Activated T-cell treated with anti-CD3 and anti-CD28 coated beads, Interleukin-2, amount 50 U/mL, for 1 hour (primary cell): Measurements from ENCODE around the gene CDH23.

Experiments
- DNase-seq: peaks from one replicate; pipeline ENCODE4 v3.0.0-alpha.2; 2020

The CDH23 gene

DNA sequence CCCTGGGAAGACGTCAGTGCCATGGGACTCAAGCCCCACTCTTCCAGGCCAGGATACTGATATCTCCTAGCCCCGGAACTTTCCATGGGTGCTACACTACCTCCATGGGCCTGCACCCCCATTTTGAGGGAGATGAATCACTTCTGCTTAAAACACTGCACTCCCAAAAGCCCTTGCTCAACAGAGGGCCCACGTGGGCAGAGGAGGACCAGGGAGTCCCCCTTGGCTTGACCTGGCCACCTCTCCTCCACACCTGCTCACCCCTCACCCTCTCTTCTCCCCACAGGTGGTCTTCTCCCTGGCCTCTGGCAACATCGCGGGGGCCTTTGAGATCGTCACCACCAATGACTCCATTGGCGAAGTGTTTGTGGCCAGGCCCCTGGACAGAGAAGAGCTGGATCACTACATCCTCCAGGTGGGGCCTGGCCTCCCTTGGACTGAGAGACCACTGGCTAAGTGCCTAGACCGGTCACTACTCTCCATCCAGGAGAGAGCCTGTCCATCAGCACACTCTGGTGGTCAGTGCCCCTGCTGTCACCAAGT lies 342.7 kb downstream of the CDH23 start:
- DNase-seq, result no peak

DNA sequence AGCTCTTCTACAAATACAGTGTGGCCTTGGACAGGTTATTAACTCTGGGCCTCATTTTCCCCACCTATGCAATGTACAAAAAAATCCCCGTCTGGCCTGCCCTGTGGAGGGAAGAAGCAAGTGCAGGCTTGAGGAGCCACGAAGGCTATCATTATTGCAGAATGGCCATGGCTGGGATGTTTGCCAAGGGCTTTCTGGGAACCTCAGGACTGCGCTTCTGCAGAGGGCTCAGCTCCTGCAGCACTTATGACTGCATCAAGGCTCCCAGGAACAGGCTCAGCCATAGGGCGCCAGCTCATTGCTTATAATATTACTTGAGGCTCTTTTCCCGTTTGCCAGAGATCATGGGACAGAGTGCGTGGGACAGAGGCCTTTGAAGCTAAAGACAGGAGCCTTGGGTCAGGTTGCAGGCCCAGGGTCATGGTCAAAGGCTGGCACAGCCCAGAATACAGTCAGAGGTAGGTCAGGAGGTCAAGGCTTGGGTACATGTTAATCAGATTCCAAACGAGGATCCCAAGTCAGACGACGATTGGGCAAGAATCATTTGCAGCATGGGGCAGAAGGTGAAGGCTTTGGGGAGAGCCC lies 343.4 kb downstream of the CDH23 start:
- DNase-seq, result no peak

DNA sequence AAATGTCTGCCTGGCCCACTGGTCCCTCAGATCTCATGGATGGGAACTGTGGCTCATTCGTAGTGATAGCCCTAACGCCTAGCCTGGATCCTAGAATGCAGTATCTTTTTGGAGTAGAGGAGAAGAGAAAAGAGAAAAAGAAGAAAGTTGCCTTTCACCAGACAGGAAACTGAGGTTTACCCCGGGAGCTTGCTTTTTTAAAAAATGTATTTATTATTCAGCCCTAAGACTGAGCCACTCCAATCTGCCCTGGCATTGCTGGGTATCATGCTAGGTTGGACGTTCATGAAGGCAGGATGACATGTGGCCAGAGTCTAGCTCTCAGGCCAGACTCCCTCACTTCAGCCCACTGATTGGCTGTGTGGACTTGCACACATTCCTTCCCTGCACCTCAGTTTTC lies 344.3 kb downstream of the CDH23 start:
- no peak for DNase-seq

DNA sequence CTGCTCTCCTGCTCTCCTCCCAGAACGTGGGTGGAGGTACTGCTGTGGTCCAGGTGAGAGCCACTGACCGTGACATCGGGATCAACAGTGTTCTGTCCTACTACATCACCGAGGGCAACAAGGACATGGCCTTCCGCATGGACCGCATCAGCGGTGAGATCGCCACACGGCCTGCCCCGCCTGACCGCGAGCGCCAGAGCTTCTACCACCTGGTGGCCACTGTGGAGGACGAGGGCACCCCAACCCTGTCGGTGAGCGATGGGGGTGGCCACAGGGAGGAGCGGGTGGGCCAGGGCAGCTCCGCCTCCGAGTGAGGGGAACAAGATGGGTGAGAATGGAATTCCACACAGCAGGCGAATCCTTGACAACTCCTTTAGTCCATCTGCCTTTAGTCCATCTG lies 345.0 kb downstream of the CDH23 start:
- DNase-seq, result no peak

DNA sequence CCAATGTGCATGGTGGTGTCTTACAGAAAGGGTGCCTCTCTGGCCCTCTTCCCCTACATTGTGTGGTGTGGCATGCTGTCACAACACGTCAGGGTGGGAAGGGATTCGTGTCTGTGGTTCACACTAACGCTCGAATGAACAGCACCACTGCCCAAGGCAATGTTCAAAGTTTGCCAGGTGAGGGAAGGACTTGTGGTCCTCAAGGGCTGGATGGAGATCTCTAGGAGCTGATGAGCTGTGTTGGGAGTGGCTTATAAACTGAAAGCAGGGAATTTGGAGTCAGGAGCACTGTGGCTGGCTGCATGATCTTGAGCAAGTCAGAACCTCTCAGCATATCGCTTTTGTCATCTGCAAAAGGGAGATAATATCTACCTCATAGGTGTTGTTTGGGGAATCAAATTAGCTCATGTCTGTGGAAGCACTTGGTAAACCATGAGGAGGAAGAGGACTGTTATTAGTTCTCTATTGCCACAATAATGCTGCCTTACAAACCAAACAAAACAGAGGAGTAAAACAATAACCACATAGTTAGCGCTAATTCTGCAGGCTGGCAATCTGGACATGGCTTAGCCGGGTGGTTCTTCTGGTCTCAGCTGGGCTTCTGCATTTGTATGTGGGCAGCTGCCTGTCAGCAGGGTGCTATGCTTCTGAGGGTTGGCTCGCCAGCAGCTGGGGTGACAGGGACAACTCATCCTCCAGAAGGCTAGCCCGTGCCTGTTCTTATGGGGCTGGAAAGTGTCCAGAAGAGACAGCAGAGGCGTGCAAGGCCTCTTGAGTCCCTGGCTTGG lies 345.8 kb downstream of the CDH23 start:
- peak; percentile 45 for DNase-seq

GRCh38 chr10:71743089-71743838 lies 346.5 kb downstream of the CDH23 start:
- no peak for DNase-seq

DNA sequence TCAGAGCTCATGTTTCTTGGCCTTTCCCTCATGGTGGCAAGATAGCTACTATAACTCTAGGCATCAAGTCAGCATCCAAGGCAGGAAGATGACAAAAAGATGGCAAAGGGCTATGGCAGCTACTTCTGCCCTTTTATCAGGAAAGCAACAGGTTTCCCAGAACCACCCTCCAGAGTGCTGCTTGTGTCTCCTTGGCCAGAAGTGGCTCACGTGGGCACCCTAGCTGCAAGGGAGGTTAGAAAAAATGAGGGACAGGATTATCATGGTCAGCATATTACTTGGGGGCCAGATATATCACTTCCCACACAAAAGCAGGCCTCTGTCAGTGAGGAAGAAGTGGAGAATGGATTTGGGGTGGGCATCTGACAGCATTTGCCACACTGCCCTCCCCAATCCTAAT lies 347.1 kb downstream of the CDH23 start:
- DNase-seq, result no peak

DNA sequence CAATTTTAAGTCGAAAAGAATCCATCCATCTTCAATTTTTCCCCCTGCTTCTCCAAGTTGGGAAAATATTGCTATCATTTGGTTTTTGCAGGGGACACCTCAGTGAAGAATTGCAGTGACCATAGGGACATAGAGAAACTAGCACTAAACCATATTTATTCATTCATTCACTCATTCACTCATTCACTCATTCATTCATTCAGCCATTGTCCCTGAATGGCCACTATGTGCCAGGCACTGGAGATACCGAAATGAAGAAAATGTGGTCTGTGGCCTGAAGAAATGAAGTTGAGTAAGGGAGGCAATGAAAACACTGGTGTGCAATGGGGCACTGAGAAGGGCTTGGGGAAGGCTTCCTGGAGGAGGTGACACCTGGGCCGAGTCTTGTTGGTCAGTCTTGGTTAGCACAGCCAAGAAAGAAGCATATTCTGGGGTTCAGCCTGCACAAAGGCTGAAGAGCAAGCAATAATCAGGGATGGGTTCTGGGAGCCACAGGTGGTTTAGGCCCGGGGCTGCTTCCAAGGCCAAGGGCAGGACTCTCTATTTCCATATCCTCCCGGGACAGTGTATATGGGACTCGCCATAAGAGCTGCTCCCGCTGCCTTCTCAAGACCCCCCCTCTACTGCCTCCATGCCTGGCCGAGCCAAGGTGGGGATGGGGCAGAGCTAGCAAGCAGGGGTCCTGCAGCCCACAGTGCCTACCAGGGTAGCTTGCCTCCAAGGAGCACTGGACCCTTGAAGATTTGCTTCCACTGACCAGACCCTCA lies 348.4 kb downstream of the CDH23 start:
- no peak for DNase-seq

- no peak for DNase-seq
Measured at GRCh38 chr10:71745664-71746250, 349.0 kb downstream of the CDH23 start.

GRCh38 chr10:71746344-71747037 lies 349.8 kb downstream of the CDH23 start:
- no peak for DNase-seq

- DNase-seq, result no peak
Measured at GRCh38 chr10:71747039-71747531, 350.4 kb downstream of the CDH23 start.

GRCh38 chr10:71747551-71748523 lies 351.1 kb downstream of the CDH23 start:
- DNase-seq, result no peak

DNA sequence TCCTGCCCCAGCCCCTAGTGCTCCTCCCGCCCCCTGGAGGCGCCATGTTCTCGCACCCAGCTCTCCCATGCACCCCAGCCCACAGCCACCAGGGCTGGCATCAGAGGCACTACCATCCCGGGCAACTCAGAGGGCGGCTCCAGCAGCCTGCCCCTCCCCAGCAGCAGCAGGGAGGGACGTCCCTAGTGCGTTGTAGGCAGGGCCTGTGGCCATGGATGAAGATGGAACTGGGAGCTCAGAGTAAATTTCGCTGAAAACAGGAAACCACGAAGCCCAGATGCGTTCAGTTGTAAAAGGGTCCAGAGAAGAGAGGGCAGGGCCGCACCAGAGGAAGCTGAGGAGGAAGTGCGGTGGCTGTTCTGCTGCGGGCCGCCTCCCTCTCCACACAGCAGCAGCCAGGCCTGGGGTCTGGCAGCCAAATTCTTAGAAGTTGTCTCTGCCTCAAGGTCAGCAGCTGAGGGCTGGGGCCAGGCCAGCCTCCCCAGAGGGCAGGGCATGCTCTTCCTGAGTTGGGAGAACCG lies 352.0 kb downstream of the CDH23 start:
- DNase-seq, result peak; percentile 79

DNA sequence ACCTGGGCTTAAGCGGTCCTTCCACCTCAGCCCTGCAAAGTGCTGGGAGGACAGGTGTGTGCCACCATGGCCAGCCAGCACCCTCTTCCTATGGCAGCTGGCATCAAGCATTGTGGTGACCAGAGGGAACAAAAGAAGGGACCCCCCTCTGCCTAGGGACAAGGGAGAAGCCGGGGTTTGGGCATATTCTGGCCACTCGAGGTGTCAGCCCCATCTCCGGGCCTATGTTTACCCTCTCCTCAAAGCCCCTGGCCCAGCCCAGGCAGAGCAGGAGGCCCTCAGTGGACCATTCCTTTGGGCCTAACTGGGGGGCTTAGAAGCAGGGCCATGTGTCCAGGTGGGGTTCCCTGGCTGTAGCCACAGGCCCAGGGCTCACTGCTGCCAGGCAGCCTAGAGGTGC lies 352.7 kb downstream of the CDH23 start:
- DNase-seq, result no peak

GRCh38 chr10:71750124-71750841 lies 353.6 kb downstream of the CDH23 start:
- DNase-seq, result no peak

DNA sequence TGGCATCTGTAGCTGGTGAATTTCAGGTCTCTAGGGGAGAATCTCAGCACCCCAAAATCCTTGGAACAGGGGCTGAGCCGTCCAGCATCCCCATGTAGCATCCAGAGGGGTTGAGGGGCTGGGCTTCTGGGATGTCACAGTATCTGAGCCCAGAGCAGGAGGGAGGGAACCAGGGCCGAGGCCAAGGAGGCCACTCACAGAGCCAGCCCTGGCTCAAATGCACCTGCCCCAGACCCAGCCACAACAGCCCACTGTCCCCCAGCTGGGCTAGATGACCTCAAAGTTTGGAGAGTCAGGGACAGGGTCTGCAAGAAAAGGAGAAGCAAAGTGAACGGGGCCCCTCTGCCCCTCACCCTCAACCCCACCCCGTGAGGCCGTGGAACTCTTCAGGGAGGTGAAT lies 354.3 kb downstream of the CDH23 start:
- no peak for DNase-seq

GRCh38 chr10:71751515-71752224 lies 354.9 kb downstream of the CDH23 start:
- no peak for DNase-seq

- no peak for DNase-seq
Measured at GRCh38 chr10:71752391-71753090, 355.8 kb downstream of the CDH23 start.
